Endothelial cell of umbilical vein (primary cell): ENCODE measurements around the gene PID1. TPM values are rescaled to one million over a fixed set of nuclear protein-coding genes. Genes with fewer than 3 reads are reported as not detected.

Source experiments
- BruUV-seq: library from RNA; stranded (reverse); fragments of 400-500 nt; replicated peaks from 2 replicates; lab custom pipeline; 2021; lab: Mats Ljungman, UMichigan
- CTCF ChIA-PET: fragments of 300-600, 350-600 bp; sonication (Branson Sonifier 250); formaldehyde crosslinking; loops from one replicate; lab custom pipeline; 2021; ENCODE audit warnings: antibody characterized with exemption, inconsistent platforms; lab: Charles Lee
- POLR2A ChIA-PET: fragments of 300-600, 350-600 bp; sonication (Branson Sonifier 250); formaldehyde crosslinking; loops from one replicate; lab custom pipeline; 2021; ENCODE audit warnings: antibody characterized with exemption, inconsistent platforms; lab: Charles Lee
- DNase-seq: peaks from one replicate; pipeline ENCODE4 v3.0.0-alpha.2; 2011; ENCODE audit warnings: low read depth, low spot score
- FAIRE-seq: peaks from 2 replicates; lab custom pipeline; 2011; peaks lifted over from hg19 to GRCh38; lab: Jason Lieb, UNC
- H2AFZ ChIP-seq: 2 replicates; pipeline ENCODE4 v1.6.0; 2012; ENCODE audit warnings: low read depth, low read length, control low read depth, inconsistent platforms
- H3K27ac ChIP-seq: 2 replicates; pipeline ENCODE4 v1.5.1; 2011; ENCODE audit warnings: low read depth, mild to moderate bottlenecking, control low read depth, low read length, moderate library complexity; ENCODE audit not compliant: insufficient read depth
- H3K27me3 ChIP-seq, 2 experiments: 2 replicates each; pipeline versions ENCODE4 v1.6.0 to v1.6.1; 2011; ENCODE audit warnings: low read length in 2 of 2, mixed read lengths in 1 of 2; ENCODE audit not compliant: control insufficient read depth in 2 of 2, insufficient read depth in 2 of 2
- H3K36me3 ChIP-seq, 2 experiments: 2 replicates in 1 of 2; 3 replicates in 1 of 2; pipeline ENCODE4 v1.5.1; 2011; ENCODE audit warnings: low read length in 2 of 2, mild to moderate bottlenecking in 1 of 2, moderate library complexity in 1 of 2; ENCODE audit not compliant: control insufficient read depth in 2 of 2, insufficient read depth in 2 of 2; ENCODE audit errors: extremely low read depth in 1 of 2
- H3K4me1 ChIP-seq: 3 replicates; pipeline ENCODE4 v1.5.1; 2011; ENCODE audit warnings: mild to moderate bottlenecking, low read length; ENCODE audit not compliant: control insufficient read depth, insufficient read depth; ENCODE audit errors: extremely low read depth
- H3K4me2 ChIP-seq: 2 replicates; pipeline ENCODE4 v1.6.1; 2011; ENCODE audit warnings: low read length, control low read depth, mixed read lengths; ENCODE audit not compliant: insufficient read depth
- H3K4me3 ChIP-seq, 3 experiments: fragments of 200-600 bp in 1 of 3; sonication (generic), shearing (Covaris generic) in 1 of 3; replicated peaks in 1 of 3; 2 replicates each; pipeline ENCODE4 v1.5.1; 2011 to 2016; ENCODE audit warnings: control low read depth in 3 of 3, low read length in 3 of 3, mild to moderate bottlenecking in 2 of 3, inconsistent platforms in 1 of 3, low read depth in 1 of 3, moderate library complexity in 1 of 3; ENCODE audit not compliant: insufficient read depth in 1 of 3
- H3K79me2 ChIP-seq: 2 replicates; pipeline ENCODE4 v1.6.0; 2012; ENCODE audit warnings: low read length, inconsistent platforms; ENCODE audit not compliant: control insufficient read depth, insufficient read depth
- H3K9ac ChIP-seq: replicated peaks from 2 replicates; pipeline ENCODE3; 2011; ENCODE audit warnings: low read length, control low read depth; ENCODE audit not compliant: insufficient read depth; ENCODE audit errors: extremely low read depth
- H3K9me1 ChIP-seq: replicated peaks from 3 replicates; pipeline ENCODE4 v1.6.0; 2011; ENCODE audit warnings: mild to moderate bottlenecking, low read length; ENCODE audit not compliant: control insufficient read depth, insufficient read depth; ENCODE audit errors: extremely low read depth
- H3K9me3 ChIP-seq: replicated peaks from 2 replicates; pipeline ENCODE4 v1.5.1; 2012; ENCODE audit warnings: low read length, inconsistent platforms; ENCODE audit not compliant: control insufficient read depth, insufficient read depth
- H4K20me1 ChIP-seq: replicated peaks from 2 replicates; pipeline ENCODE3; 2011; ENCODE audit warnings: mild to moderate bottlenecking, low read length; ENCODE audit not compliant: control insufficient read depth, insufficient read depth; ENCODE audit errors: extremely low read depth
- EZH2 ChIP-seq: IDR thresholded peaks from 2 replicates; pipeline ENCODE4 v1.6.1; 2012; ENCODE audit warnings: borderline replicate concordance, low read depth, mild to moderate bottlenecking, moderate library complexity, low read length, inconsistent platforms; ENCODE audit not compliant: severe bottlenecking
- FOS ChIP-seq: IDR thresholded peaks from 2 replicates; pipeline ENCODE4 v1.6.1; 2011; ENCODE audit warnings: mild to moderate bottlenecking, low read length, moderate library complexity, borderline replicate concordance; ENCODE audit not compliant: insufficient read depth
- GATA2 ChIP-seq: IDR thresholded peaks from 2 replicates; pipeline ENCODE4 v1.7.0; 2011; ENCODE audit warnings: low read depth, mild to moderate bottlenecking, moderate library complexity, mixed read lengths, low read length; ENCODE audit not compliant: insufficient read length, insufficient read depth
- JUN ChIP-seq: IDR thresholded peaks from 2 replicates; pipeline ENCODE4 v1.6.1; 2011; ENCODE audit warnings: borderline replicate concordance, low read depth; ENCODE audit not compliant: insufficient read length, insufficient read depth
- MYC ChIP-seq: IDR thresholded peaks from one replicate; pipeline ENCODE4 v1.6.1; 2011; ENCODE audit warnings: mild to moderate bottlenecking, low read depth, low read length
- POLR2A ChIP-seq: IDR thresholded peaks from 2 replicates; pipeline ENCODE4 v1.6.1; 2012; ENCODE audit warnings: low read depth, mild to moderate bottlenecking, control low read depth, low read length
- POLR2AphosphoS5 ChIP-seq: IDR thresholded peaks from 2 replicates; pipeline ENCODE4 v1.6.1; 2012; ENCODE audit warnings: low read depth, mild to moderate bottlenecking, control low read depth, low read length, moderate library complexity; ENCODE audit not compliant: insufficient read depth
- dilution Hi-C: fragments of 300-500 bp; cut with MboI; formaldehyde crosslinking; loops from one replicate; pipeline ENCODE4 v1.15.0; 2019; ENCODE audit warnings: low sequenced_read_pairs; ENCODE audit not compliant: extremely low pct_ligation_motif_present
- intact Hi-C: fragments of 100-400 bp; cut with micrococcal nuclease; formaldehyde crosslinking; loops from one replicate; pipeline ENCODE4 v1.10.0; 2022
- polyA plus RNA-seq, 4 experiments: library from polyadenylated mRNA; depleted of rRNA in 3 of 4; stranded (reverse) in 3 of 4; unstranded in 1 of 4; fragments of >200 nt; gene quantifications; 2 replicates each; pipeline versions ENCODE4 v1.2.1 to v1.2.3, GENCODE V29; 2011 to 2012; ENCODE audit warnings: missing spikeins in 1 of 4
- total RNA-seq: library from RNA; stranded (reverse); gene quantifications from 2 replicates; pipeline ENCODE4 v1.2.3, GENCODE V29; 2021
- TF ChIP-seq, protein P1 (sequence below): IDR thresholded peaks from 2 replicates; pipeline ENCODE4 v1.6.1; 2011; ENCODE audit not compliant: insufficient read depth, insufficient read length
- TF ChIP-seq, protein P2 (sequence below), 2 donors: IDR thresholded peaks; 1 replicate in 1 of 2; 2 replicates in 1 of 2; pipeline ENCODE4 v1.5.1; 2011; ENCODE audit warnings: low read length in 2 of 2, mild to moderate bottlenecking in 2 of 2, moderate library complexity in 2 of 2, control low read depth in 1 of 2, inconsistent platforms in 1 of 2, low read depth in 1 of 2; ENCODE audit not compliant: insufficient read depth in 1 of 2; ENCODE audit errors: extremely low read depth in 1 of 2

The PID1 gene
- total and polyA plus RNA-seq, 2 donors (not counting 3 experiments of a cell fraction or from before 2014, with no cell fraction given): not detected

DNA sequence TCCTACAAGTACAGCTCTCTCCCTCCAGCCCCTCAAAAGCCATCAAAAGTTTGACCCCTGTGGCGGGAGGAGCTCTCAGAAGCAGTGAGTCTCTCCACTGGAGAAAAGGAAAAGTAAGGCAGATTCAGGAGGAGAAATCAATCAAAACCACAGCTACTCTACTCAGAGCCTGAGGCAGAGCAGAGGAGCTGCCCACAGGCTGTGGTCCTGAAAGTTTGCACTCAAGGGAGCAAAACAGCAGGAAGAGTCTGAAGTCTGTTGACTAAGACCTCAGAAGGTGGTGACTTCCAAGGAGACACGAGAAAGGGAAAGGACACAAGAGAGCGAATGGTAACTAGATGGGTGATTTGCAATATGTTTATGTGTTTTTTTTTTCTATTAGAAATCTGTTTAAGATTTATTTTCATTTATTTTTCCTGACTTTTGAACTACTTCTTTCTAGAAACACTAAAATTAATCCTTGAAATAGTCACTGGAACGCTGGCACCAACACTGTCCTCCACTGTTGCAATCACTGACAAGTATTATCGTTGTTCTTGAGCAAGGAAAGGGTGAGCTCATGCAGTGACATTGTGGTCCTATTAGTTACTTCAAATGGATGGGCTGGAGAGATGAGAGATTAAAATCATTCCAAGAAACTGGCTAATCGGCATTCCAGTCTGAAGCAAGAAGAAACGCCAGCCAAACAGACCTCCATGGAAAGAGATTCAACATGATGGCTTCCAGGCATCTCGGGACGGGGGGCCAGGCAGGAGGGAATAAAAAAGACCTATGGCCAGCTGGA lies 35.8 kb downstream of the PID1 start:
- intact Hi-C loops: no loop called here

More for the DNA sequence above, 35.8 kb downstream of the PID1 start:
- Histone ChIP-seq H3K9ac (no peak overlapping the region), H3K9me3 (peaks cover 2% of the 10 kb centered on the region), H4K20me1 (no peaks in the 10 kb centered on the region), H3K4me1 (no peaks in the 10 kb centered on the region), H3K36me3 (no peaks in the 10 kb centered on the region), H3K4me2 (no peak overlapping the region), H3K27ac (no peak overlapping the region), H3K27me3 (no peaks in the 10 kb centered on the region), H3K9me1 (no peaks in the 10 kb centered on the region), H3K4me3 (no peak overlapping the region), H2AFZ (no peak overlapping the region), H3K79me2 (no peaks in the 10 kb centered on the region)
- no TSS peak for BruUV-seq
- dilution Hi-C loops: no loop called here
- no peak for DNase-seq
- TF ChIP-seq JUN: no peak
- TF ChIP-seq GATA2: no peak
- TF ChIP-seq, protein P1, sequence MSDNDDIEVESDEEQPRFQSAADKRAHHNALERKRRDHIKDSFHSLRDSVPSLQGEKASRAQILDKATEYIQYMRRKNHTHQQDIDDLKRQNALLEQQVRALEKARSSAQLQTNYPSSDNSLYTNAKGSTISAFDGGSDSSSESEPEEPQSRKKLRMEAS: no peak
- TF ChIP-seq, protein P2, sequence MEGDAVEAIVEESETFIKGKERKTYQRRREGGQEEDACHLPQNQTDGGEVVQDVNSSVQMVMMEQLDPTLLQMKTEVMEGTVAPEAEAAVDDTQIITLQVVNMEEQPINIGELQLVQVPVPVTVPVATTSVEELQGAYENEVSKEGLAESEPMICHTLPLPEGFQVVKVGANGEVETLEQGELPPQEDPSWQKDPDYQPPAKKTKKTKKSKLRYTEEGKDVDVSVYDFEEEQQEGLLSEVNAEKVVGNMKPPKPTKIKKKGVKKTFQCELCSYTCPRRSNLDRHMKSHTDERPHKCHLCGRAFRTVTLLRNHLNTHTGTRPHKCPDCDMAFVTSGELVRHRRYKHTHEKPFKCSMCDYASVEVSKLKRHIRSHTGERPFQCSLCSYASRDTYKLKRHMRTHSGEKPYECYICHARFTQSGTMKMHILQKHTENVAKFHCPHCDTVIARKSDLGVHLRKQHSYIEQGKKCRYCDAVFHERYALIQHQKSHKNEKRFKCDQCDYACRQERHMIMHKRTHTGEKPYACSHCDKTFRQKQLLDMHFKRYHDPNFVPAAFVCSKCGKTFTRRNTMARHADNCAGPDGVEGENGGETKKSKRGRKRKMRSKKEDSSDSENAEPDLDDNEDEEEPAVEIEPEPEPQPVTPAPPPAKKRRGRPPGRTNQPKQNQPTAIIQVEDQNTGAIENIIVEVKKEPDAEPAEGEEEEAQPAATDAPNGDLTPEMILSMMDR (IDR thresholded peaks at IDR 0.05; ENCODE audit: extremely low read depth in 1 of 2, insufficient read depth in 1 of 2, low read depth in 1 of 2, low read length in 2 of 2): no peak
- no peak for TF ChIP-seq MYC
- TF ChIP-seq POLR2A: no peak
- TF ChIP-seq POLR2AphosphoS5: no peak
- TF ChIP-seq EZH2: no peak
- no peak for TF ChIP-seq FOS
- POLR2A ChIA-PET: no interaction called here
- FAIRE-seq: no peak
- CTCF ChIA-PET: no interaction called here
